Stimulated activated CD8-positive, alpha-beta memory T cell treated with anti-CD3 and anti-CD28 coated beads, Interleukin-2, amount 100 ng/mL, for 48 hours (primary cell): ENCODE data around the gene LYSMD3.

Experiments
- DNase-seq, 2 donors: peaks; one replicate each; pipeline ENCODE4 v3.0.0-alpha.2; 2020; ENCODE audit warnings: low read depth in 2 of 2

The LYSMD3 gene

GRCh38 chr5:90548069-90548593 is 18.7 kb upstream of the LYSMD3 start:
- DNase-seq, result no peak

DNA sequence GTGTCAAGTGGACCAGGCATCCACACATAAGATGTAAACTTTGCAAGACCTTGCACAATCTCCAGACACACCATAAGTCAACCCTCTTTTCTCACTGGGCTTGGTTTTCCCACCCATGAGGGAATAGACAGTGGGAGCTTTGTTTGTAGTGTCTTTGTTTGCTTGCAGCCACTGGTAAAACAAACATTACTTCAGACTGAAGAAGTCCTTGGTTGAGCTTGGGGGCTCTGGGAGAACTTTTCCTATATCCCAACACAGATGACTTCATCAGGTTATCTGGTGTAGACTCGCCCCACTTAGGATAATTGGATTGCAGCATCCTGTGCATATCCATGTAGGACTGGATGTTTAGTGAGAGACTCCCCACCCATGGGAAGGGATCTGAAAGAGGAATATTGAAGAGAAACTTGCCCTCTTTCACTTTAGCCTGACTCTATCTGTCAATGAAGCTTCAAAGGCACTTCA is 17.7 kb upstream of the LYSMD3 start:
- DNase-seq, result no peak

DNA sequence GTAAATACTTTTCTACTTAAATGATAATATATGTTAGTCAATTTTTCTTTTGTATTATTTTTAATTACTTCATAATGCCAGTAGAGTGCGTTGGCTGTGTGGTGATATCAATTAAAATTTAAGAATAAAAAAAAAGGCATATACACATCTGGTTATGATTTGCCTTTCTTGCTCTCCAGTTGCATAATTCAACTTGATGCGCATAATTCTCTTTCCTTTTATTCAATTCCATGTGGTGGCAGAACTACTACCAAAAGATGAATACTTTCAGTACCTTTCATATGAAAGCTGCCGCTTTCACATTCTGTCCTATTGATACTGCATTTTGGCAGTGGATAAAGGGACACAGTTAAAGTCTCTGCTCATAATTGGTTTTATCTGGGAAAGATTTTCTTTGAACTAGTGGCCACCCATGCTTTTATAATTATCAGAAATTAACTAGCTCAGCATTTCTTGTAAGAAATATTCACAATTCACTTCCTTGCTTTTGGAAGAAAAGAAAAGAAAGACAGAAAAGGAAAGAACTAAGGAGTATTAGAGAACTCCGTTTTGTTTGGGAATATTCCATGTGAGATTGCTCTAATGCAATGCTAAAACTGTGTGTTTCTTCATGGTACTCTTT is 16.9 kb upstream of the LYSMD3 start:
- DNase-seq, result no peak

GRCh38 chr5:90545511-90545910 is 16.1 kb upstream of the LYSMD3 start:
- DNase-seq, result no peak

DNA sequence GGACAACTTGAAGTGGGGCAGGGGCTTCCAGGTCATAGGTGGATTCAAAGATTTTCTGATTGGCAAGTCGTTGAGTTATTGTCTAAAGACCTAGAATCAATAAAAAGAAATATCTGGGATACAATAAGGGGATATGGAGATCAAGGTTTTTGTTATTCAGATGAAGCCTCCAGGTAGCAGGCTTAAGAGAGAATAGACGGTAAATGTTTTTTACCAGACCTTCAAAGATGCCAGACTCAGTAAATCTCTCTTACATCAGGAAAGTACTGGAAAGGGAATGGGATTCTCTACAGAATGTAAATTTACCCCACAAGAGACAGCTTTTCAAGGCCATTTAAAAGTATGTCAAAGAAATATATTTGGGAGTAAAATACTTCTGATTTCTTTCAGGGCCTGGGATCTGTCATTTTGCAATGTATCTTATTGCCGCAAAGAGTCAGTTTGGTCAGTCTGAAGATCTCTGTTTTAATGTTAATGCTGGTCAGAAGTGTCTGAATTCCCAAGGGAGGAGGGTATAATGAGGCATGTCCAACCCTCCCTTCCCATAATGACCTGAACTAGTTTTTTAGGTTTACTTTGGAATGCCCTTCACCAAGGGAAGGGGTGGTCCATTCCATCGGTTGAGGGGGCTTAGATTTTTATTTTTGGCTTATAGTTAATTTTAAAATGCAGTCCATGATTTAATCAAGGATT is 13.6 kb upstream of the LYSMD3 start:
- DNase-seq, result no peak

DNA sequence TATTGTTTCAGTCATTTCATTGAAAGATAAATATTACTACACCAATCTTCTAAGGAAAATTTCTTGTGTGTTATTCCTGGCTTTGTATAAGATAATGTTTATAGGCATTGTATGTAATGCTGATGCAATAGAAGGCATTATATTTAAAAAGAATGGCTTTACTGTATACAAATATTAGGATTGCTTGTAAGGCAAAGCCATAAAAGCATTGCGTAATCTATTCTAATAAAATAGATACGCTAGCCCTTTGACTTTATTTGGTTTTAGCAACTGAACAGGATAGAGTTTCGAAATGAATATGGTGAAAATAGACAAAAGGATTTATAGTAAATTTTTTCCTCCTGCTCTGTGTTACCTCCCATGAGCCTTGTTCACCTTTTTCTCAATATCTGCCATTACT is 5.5 kb upstream of the LYSMD3 start:
- no peak for DNase-seq

- no peak for DNase-seq
Measured at GRCh38 chr5:90533794-90534193, 4.4 kb upstream of the LYSMD3 start.

DNA sequence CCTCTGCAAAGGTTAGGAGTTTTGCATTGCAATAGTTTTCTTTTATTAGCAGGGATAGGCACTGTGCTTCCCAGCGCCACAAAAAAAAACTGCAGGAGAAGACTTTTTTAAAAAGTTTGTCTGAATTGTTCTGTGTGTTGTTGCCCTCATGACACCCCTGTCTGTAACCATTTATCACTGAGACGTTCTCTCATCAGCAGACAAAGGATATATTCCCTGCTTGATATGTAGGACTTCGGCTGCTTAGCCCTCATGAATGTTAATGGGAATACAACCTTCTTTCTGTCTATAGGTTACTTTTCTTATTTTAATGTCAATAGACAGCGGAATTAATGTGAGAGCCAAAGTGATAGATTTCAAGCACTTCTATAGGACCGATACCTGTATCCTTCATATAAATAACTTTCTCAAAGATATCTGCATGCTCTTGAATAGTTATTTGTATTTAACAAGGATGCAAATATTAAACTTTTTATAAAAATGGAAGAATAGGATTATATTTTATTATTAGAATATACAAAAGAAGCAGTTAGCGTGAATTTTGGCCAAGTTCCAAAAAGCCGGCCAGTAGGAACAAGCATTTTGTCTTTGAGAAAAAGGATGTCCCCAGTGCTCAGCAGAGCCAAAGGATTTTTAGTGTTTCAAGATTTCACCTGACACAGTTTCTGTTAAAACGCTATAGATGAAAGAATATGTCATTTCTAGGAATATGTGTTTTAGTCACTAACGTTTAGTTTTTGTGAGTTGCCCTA is 1.5 kb upstream of the LYSMD3 start:
- DNase-seq, result no peak

DNA sequence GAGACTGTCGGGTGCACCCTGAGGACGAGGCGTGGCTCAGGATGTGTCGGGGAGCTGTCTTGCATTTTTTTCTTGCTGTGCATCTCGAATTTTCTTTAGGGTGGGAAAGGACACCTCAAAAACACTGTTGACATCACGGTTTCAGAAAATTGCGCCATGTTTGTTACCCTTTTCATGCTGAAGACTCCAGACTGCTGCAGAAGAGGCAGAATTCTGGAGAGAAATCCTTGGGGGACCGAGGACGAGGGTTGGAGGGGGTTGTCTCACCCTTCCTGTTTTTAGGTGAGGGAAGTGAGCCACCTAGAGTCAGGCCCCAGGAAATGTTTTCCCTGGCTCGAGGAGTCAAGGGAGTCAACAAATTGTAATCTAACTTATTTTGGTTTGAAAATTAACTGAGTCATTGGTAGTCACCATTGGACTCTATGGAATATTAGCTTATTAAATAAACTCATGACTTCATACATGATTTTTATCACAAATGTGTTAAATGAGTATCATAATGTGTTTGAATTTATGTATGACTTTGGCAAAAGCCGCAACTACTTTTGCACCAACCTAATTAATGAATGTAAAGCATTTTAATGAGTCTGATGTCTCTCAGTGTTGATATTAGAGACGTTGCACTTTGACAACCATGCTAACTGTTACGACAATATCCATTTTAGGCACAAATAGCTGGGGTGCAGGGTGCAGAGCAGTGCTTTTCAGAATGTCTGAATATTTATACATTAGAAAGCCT is 724 bp upstream of the LYSMD3 start:
- DNase-seq, result peak; percentile 14 to 37

DNA sequence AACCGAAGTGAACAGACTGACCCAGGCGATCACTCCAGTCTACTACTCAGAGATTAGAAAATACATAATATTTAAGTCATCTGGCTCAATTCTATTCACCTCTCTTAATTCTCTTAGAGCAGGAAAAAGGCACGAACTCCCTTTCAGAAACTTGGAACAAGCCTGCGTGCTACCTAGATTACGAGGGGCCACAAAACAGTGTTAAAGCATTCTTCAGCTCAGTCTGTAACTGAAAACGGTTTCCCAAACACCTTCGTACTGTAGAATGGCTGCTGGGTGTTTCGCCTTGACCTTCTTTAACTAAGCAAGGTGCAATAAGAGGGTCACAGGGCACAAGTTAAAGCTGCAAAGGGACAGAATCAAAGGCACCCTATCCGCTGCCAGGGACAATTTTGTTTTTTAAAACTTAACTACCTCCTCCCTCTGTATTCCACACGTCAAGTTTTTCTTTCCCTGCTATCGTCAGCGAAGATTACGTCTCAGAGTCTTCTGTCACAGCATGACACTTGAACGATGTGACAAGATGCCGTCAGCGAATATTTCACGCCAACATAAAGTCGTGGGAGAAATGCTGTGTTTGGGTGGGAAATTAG is 687 bp downstream of the LYSMD3 start:
- no peak for DNase-seq

DNA sequence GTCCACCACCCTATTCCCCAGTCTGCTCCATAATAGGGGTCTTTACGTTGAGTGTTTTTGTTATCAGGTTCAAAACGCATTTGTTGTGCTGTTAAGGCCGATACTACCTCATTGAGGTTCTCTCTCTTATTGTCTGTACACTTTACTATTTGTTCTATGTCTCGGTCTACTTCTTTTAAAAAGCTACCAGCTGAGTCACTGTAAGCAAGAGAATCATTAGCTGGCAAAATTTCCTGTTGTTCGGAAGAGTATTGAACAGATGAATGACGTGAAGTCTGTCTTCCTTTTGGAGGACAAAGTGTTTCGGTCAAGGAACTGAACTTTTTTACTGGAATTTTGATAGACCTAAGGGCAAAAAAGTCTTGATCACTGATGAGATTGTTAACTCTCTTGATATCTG is 10.3 kb downstream of the LYSMD3 start:
- no peak for DNase-seq

GRCh38 chr5:90518661-90519060 is 10.7 kb downstream of the LYSMD3 start:
- DNase-seq, result no peak

- no peak for DNase-seq
Measured at GRCh38 chr5:90514520-90514919, 14.9 kb downstream of the LYSMD3 start.

DNA sequence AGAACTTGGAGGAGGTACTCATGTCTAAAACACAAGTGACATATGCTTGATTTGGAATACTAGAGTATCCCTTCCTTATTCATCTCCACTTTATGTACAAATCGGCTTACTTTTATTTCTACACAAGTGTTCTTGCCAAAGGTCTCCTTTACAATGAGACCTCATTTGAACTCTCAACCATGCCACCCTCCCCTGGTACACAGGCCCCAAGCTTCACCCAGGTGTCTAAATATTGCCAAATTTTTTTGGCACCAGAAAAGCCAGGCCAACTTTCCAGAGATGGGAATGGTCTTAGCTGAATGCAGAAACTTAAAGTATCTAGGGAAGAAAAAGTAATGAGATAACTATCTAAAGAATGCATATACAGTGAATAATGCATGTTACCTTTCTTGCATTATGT is 18.9 kb downstream of the LYSMD3 start:
- DNase-seq, result no peak

- no peak for DNase-seq
Measured at GRCh38 chr5:90506221-90506620, 23.2 kb downstream of the LYSMD3 start.

GRCh38 chr5:90504743-90505142 is 24.6 kb downstream of the LYSMD3 start:
- no peak for DNase-seq

GRCh38 chr5:90503596-90503995 is 25.8 kb downstream of the LYSMD3 start:
- no peak for DNase-seq

- DNase-seq, result no peak
Measured at GRCh38 chr5:90495146-90495545, 34.2 kb downstream of the LYSMD3 start.

- DNase-seq, result no peak
Measured at GRCh38 chr5:90494043-90494442, 35.3 kb downstream of the LYSMD3 start.

GRCh38 chr5:90488791-90489190 is 40.6 kb downstream of the LYSMD3 start:
- no peak for DNase-seq

DNA sequence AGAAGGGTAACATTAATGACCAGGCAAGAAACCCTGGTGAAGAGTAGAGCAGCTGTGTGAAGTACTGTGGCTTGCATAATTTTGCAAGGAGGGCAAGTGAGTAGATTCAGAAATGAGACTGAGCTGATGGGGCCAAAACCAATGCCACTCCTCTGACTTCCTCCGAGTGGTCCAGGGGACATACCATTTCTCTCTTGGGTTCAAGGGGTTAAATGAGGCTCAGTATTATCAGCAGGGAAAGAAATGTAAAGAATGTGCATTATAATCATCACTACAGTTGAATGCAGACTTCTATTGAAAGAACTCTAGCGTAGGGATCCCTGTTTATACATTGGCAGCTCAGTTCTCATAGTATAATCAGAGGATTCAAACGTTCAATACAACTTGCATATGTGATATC is 44.8 kb downstream of the LYSMD3 start:
- DNase-seq, result no peak

DNA sequence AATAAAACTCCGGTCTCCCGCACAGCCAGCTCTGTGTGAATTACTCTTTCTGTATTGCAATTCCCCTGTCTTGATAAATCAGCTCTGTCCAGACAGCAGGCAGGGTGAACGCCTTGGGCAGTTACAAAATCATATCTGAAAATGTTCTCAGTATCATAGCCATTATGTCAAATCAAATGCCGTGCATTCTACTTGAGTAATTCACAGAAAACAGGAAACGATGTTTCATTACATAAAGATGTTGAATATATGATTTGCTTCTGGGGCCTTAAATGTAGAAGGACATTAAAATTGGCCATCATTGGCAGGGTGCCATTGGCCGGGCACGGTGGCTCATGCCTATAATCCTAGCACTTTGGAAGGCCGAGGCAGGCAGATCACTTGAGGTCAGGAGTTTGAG is 46.2 kb downstream of the LYSMD3 start:
- DNase-seq, result no peak
